Stimulated activated CD4-positive, alpha-beta T cell treated with anti-CD3 and anti-CD28 coated beads, Interleukin-1b, Interleukin-23, amount 100 ng/mL, for 4 hours (primary cell): Measurements from ENCODE around the gene VILL.
A peak's percentile ranks its signal among the peaks of the same experiment; 100 is the strongest.
"Not testable (repeated sequence)": the region's sequence is repeated elsewhere in the genome, so short reads cannot be mapped to it uniquely, and the experiment has no call there.

Source experiments
- DNase-seq, 2 donors: peaks; one replicate each; pipeline ENCODE4 v3.0.0-alpha.2; 2020; ENCODE audit warnings: low read depth in 2 of 2

VILL gene

DNA sequence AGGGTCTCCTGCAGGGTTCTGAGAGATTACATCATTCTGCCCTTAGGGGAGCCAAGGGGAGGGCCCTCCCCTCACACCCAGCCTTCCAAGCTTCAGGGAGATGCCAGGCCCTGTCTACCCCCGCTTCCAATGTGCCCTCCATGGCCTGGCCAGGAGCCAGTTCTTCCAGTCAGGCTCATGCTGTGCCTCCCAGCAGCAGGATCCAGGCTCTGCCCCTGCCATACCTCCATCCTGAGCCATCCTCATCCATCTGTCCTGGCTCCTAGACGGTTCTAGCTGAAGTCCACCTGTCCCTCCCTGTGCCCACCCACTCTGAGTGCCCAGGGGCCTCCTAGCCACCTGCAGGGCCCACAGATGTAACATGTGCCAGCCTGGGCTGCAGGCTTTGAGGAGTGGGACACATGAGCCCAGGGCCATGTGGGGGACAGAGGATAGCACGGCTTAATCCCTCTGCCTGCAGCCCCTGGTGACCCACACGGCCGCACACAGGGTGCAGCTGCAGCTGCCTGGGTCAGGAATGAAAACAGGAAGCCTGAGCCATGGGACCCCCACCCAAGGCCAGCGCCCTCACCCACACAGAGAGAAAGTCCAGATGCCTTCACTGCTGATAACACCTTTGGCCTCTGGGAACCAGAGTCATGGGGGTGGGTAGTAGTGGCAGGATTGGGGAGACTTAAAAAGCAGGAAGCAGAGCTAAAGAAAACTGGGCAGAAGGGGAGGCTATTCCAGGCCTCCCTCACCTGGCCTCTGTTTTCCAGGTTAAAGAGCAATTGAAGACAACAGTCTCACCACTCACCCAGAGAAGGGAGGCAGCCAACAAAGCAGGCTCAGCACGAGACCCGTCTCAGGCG lies 27.1 kb downstream of the VILL start:
- DNase-seq, result no peak

DNA sequence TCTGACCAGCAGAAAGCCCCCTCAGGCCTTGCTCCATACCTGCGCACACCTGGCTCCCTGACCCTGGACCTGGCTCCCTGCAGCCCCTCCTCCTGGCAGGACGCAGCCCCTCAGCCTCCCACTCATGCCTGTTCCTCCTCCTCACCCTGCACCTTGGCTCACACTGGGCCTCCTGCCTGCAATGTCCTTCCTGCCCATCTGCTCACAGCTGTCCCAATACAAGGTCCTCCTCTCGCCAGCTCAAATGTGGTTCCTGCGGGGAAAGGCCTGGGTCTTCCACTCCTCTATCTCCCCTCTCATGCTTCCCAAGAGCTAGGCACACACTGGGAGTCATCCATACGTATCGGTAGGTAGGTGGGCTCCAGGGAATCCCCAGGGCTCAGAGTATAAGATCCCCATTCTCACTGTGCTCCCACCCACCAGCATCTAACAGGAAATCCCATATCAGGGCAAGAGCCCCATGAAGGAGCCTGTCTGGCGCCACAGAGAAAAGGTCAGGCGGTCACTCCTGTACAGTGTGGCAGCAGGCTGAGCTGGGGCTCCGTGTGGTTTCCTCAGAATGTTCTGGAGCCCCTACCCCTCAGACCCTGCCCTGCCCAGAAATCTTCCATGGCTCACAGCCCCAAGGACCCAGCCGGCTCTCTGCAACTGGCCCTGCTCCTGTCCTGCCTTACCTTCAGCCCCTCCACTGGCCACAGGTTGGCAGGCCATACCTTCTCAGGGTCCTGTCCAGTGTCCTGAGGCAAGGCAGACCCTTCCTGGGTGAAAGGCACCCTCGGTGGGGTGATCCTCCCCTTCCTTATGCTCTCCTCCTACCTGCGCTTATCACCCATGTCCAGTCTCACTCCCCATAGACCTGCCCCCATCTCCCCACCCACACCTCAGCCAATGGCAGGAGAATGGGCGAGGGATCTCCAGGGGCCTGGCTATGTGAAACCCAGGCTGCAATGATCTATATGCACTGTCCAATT lies 28.0 kb downstream of the VILL start:
- no peak for DNase-seq

DNA sequence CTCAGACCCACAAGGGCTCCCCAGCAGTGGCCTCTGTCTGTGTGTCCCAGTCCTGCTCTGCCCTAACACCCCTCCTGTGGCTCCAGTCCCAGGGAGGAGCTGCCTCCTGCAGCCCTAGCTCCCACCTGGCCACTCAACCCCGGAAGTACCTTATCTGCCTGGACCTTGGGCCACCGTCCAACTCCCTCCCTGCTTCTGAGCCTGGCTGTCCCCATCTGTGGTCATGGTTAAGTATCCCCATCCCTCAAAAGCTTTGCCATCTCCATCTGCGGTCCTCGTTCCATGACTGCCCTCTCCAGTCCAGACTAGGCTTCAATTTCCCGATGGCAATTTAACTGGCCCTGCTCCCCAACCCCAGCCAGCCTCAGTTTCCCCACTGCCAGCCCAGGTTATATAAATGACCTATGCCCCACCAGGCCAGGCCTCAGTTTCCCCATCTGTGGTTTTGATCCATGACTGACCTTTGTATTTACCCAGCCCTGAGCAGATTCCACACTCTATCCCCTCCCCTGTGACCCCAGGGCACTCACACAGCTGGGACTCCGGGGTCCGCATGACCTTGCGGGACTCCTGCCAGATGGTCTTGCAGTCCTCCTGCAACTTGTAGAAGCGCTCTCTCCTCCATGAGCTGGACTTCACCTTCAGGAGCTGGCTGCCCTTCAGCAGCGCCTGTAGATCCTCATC lies 29.2 kb downstream of the VILL start:
- DNase-seq, result no peak

DNA sequence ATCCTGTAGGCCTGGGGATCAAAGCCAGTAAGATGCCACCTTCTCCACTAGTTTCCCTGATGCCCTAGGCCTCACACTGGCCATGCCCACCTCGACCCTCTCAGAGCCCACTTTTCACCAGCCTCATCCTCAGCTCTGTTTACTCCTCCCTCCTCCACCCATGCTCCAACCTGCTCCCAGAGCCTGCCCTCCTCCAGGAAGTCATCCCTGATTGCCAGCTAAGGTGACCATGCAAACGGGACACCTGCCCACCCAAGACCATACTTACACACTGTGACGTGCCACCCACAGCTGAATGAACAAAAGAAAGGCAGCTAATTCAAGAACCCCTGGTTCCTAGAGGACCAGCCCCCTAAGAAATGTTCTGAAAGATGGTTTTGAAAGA lies 29.7 kb downstream of the VILL start:
- no peak for DNase-seq

DNA sequence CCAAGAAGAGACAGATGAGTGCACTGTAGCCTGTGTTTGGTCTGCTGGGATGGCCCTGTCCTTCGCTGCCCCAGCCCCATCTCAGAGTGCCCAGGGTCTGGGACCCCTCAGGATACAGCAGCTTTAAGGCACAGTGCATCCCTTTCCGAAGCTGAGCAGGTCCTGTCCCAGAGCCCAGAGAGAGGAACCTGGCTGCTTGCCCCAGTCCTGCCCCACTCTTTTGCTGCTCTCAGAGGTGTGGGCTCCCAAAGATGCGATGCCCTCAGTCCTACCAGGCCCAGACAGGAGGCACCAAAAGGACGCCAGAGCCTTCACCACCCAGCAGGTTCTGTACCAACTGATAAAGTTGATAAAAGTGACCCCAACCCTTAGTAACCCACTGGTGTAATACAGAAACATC lies 30.6 kb downstream of the VILL start:
- DNase-seq, result no peak

DNA sequence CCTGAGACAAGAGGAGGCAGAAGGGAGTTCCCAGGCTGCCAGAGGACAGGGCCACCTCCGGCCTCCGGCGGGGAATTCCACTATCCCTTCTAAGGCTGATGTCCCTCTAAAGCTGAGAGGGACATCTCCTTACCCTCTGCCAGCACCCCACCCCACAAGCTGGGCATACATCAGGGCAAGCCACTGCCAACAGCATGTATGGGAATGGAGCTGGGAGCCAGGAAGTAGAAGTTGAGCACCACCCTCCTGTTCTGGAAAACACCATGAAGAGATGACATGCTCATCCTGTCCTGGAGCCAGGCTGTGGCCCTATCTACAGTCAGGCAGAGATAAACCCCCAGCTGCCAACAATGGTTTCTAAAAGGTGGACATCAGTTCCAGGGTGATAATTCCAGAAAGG lies 31.7 kb downstream of the VILL start:
- DNase-seq, result no peak

DNA sequence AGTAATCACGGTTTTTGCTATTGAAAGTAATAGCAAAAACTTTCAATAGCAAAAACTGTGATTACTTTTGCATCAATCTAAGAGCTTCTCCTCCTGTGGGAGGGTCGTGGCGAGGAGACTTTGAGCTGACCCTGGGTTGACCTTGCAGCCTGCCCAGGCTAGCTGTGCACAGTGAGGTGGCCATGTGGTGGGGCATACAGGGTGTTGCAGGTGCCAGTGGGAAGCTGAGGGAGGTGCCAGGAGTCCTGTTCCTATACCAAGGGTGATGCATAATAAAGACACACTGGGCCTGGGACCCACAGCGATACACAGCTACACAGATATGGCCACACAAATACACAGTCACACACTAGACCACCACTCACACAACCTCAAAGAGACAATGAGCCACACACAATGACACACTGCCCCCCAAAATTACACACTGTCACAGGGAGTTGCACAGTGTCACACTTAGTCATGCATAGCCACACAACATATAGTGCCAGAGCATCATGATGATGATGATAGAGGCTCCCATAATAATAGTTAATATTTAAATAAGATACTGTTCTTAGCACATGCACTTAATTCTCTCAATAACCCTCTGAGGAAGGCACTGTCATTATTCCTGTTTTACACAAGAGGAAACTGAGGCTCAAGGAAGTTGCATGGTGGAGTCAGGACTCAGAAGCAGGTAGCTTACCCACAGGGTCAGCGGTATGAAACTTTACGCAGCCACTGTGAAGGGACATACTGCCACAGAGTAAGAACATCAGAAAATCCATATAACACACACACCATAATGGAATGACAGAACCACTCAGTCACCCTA lies 32.5 kb downstream of the VILL start:
- DNase-seq, result no peak

DNA sequence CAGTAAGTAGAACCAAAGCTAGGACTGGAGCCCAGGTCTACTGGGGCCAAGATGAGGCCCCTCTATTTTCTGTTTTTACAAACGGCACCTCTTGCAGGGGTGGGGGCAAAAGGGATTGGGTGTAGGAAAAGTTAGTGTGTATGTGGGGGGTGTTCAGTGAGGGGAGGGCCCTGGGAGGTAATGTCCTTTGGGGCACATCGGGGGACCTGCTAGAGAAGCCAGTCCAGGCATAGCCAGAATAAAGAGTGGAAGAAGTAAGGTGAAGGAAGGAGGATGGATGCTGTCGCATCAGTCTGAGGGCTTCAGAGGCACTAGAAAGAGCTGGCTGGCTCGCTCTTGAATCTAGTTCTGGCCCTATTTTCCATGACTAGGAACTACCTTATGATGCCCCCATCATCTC lies 36.3 kb downstream of the VILL start:
- no peak for DNase-seq

DNA sequence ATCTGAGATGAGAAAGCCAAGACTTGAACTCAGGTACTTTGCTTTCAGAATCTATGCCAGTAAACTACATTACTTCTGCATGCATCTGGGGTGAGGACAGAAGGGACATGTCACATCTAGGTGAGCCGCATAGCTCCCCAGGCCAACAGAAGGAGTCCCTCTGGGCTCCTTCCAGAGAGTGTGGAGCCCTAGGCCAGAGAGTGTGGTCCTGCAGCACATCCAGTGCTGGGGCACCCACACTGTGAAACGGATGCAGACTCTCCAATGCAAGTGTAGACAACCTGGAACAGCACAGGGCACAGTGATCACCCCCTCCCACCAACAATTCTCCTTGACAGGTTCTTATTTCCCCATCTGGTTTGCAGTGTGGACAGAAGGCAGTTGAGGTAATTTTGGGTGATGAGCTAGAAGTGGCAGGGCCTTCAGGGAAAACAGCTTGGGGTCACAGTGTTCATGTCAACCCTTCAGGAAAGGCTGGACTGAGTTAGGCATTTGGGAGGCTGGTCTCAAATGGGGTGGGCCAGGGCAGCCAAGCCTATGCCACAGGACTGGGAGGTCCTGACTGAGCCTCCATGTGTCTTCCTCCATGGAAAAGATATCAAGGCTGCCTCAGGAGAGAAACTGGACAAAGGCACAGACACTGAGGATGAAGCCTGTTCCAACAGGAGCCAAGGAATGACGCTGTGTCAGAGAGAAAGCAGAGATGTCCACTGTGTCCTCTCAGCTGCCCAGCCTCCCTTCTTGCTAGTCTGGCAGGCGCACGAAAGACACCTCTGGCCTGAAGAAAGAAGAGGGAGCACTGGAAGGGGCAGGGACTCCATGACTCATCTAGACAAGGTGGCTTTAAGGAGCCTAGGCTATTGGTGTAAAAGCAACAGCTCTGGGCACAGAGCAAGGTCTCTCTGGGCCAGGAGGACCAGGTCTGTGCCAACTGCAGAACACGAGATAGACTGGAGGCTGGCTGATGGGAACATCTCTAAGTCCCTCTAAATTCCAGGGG lies 37.2 kb downstream of the VILL start:
- no peak for DNase-seq

DNA sequence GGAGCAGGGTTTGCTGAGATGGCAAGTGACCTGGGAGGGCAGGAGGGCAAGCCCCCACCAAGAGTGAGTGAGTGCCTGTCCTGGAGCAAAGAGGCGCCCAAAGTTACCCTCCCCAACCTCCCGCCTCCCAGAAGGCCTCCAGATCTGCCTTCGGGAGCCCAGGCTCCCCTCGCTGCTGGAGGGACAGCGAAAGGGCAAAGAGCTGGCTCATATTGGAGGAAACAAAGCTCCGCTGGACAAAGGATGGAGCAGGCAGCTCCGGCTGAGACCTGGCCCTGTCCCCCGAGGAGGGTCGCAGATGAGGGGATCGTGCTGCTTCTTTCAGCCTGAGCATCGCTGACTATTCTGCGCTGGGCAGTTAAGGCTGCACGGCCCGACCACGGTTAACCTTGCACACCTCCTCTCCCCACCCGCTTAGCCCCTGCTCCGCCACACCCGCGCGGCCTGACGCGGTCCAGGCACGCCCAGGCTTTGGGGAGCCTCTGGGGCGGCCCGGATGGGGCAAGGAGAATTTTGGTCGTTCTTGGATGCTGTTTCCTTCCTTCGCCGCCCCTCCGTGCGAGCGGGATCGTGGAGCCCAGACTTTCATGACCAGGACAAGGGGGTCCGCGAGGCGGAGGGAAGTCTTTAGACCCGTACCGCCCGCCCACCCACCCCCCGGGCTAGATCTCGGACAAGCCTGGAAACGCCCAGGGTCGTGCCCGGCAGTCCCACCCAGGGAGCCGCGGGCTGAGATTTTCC lies 38.2 kb downstream of the VILL start:
- DNase-seq, result no peak

DNA sequence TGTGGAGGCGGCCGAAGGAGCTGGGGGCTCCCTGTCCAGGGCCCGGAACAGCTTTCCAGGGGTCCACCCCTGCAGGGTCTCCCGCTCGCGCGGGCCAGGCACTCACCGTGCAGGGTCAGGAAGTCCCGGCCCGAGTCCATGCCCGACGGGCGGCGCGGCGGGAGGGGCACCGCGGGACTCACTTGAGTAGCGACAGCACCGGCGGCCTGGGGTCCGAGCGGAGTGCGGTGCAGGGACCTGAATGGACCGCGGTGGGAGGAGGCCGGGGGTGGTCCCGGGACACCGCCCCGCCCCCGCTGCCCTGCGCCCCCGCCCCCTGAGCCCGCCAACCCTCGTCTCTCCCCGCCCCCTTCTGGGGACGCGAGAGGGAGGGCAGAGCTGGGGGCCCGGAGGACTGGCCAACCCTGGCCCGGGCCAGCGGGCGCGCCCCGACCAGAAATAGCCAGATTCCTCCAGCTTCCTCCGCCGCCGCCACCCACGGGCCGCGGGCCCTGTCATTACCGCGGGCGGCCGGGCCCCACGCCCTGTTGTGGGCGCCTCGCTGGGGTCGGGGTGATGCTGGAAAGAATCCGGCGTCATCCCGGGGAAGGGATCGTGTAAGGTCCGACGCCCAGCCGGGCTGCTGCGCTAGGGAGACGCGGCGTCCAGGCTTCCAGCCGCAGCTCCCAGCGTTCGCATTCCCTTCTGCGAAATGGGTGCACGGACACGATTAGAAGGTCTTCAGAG lies 39.0 kb downstream of the VILL start, which contains the start of gene PLCD1:
Gene PLCD1, minus strand, starts transcription at position 243 of the 726 bp plus-strand sequence. Its CDS starts 103 bp downstream, at position 140.
- no peak for DNase-seq

DNA sequence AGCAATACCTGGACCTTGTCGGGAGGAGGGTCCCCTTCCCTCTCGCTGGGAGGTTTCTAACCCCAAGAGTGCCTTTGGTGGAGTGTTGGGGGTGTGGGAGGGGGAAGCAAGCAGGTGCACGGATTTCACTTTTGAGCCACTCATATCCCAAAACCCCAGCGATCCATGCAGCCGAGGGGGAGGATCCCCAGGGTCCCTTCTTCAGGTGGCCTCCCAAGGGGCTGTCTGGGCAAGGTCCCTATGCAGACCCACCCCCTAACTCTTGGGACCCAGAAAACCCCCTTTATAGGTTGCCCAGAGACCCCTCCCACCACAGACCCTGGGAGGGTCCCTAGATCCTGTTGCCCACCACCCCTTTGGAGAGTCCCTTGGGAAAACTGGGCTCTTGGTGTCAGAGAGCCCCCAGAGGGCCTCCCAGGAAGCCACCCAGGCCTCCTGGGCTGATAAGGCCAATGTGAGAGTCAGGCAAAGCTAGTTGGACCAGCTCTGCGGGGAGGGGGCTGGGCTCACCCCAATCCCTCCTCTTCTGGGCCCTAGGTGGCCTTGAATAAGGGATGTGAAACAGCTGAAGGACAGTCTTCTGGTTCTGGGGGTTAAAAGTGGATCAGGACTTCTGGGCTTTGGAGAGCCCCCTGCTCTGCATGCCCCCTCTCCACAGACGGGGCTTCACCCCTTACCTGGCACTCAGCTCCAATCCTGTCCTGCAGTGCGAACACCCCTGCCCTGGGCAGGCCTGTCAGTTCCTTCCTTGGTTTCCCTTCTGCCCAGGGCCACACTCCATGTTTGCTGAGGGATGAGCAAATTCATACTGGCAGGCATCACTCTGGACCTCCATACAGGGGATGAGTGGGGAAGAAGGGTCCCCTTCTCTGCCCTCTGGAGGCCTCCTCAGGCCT lies 39.8 kb downstream of the VILL start:
- DNase-seq, result no peak

DNA sequence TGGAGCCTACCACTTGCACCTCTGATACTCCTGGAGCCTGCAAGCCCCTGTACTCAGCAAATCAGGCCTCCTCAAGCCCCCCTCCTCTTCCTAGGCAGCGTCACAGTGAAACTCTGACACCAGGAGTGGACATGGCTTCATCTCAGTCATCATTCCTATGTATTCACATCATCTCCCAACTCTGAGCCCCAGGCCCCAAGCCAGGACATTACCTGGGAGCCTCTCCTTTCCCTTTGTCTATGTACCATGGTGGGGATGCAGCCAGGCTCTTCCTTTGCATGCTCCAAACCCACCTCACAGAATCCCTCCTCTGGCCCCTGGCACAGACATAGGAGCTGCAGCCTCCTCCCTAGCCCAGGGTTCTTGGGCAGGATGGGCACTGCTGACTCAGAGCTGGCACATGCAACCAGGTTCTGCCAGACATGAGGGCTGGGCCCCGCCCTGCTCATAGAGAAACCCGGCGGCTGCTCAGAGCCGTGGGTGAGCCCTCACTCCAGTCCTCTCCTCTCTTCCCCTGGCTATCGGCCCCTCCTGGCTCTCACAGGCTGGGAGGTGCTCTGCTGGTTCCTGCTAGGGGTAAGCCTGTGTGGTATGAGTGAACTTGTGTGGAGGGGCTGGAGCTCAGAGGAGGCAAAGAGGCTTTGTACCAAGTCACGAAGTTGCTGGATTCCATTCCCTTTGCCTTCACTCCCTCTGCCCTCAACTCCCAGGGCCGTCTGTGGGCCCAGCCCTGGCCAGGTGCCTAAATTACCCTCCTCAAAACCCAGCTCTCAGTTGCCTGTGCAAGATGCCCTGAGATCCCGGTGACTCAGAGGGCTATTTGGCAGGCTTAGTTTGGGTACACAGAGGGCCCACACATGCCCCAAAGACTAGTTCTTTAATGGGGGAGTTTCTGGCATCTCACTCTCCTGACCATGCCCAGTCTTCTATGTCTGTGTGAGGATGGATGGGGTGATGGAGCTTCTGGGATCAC lies 40.7 kb downstream of the VILL start:
- peak; percentile 37 to 48 for DNase-seq

DNA sequence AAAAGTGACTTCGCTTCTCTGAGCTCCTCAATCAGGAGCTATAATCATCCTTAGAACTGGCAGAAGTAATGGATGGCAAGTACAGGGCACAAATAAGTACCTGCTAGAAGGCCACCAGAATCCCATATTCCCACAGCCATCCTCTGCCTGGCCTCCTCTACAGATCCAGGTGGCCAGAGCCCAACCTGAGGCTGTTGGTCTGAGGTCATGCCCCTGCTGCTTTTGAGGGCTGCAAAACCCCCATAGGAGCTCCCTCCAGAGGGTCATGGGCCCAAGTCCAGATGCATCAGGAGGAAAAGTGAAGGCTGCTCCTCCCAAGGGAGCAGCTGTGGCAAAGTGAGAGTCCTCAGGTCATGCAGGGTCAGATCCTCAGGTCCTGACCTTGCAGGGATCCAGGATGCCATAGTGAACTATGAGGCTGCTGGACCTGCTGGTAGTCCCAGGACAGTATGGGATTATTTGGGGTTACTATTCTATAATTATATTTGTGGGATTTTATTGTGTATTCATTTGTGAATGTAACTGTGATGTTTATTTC lies 41.8 kb downstream of the VILL start:
- DNase-seq, result no peak

DNA sequence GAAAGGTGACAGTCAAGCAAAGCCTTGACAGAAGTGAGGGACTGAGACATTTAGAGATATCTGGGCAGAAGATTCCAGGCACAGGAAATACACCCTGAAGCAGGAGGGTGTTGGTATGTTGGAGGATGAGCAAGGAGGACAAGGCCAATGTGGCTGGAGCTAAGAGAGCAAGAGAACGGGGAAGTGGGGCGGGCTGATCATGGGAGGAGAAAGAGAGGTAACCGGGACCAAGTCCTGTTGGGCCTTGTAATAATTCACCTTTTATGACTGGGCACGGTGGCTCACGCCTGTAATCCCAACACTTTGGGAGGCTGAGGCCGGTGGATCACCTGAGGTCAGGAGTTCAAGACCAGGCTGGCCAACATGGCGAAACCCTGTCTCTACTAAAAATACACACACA lies 43.0 kb downstream of the VILL start:
- not testable (repeated sequence) for DNase-seq

DNA sequence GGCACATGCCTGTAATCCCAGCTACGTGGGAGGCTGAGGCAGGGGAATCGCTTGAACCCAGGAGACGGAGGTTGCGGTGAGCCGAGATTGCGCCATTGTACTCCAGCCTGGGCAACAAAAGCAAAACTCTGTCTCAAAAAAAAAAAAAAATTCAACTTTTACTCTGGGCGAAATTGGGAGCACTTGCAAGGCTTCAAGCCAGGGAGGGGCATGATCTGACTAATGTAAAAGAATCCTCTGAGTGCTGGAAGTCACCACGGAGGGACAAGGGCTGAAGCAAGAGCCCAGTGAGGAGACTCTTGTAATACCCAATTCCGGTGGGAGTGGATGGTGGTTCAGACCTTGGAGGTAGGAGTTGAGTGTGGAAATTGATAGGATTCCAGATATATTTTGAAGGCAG lies 43.7 kb downstream of the VILL start:
- not testable (repeated sequence) for DNase-seq
